IPS-18c (cell line): ENCODE results near the gene ADAMTSL1.

Source experiments
- H3K4me3 ChIP-seq: 2 replicates; pipeline ENCODE4 v1.7.0; 2013; ENCODE audit warnings: low read depth, mild to moderate bottlenecking, low read length, moderate library complexity; ENCODE audit not compliant: insufficient read depth
- H3K9me3 ChIP-seq: one replicate; pipeline ENCODE4 v1.6.1; 2013; ENCODE audit warnings: mild to moderate bottlenecking, low read length, moderate library complexity; ENCODE audit not compliant: control insufficient read depth, insufficient read depth

Gene ADAMTSL1

DNA sequence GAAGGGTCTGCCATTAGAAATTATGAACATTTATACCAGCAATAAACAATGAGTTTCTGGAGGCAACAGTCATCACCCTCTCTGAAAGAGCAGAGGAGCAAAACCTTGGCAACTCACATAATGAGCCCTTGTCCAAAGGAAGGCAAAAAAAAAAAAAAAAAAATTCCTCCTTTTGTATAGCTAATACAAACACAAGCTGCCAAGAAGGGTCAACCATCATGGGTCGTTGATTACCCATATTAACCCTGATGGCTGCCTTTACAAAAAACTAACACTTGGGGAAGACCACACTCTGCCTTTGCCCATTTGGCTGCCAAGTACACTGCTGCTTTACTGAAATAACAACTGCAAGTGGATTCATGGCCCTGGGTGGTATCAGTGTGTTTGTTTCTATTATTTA is 272.7 kb downstream of the ADAMTSL1 start:
- Histone ChIP-seq H3K4me3 (no peak overlapping the region), H3K9me3 (no peaks in the 10 kb centered on the region)

GRCh38 chr9:18747595-18747994 is 273.6 kb downstream of the ADAMTSL1 start:
- no peaks in the 10 kb centered on the region for H3K9me3 ChIP-seq
- no peak overlapping the region for H3K4me3 ChIP-seq

- Histone ChIP-seq H3K4me3 (no peak overlapping the region), H3K9me3 (no peaks in the 10 kb centered on the region)
These were observed 274.3 kb downstream of the ADAMTSL1 start for GRCh38 chr9:18748251-18748701.

DNA sequence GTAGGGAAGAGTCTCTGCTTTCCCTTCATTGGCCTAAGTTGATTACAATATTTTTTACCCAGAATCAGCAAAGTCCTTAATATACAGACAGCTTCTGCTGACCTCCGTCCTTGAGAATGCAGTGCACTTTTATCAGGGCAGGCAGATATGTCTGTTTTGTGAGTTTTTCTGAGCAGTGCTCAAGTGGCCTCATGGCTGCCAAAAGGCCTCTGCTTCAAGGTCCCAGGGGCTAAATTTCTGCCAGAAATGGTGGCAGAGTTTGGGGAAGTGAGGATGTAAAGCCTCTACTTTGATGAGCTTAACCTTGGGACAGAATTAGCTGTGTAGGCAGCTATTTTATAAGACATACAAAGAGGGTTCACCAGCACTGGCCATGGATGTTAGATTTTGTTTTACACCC is 275.8 kb downstream of the ADAMTSL1 start:
- Histone ChIP-seq H3K9me3 (no peaks in the 10 kb centered on the region), H3K4me3 (no peak overlapping the region)

DNA sequence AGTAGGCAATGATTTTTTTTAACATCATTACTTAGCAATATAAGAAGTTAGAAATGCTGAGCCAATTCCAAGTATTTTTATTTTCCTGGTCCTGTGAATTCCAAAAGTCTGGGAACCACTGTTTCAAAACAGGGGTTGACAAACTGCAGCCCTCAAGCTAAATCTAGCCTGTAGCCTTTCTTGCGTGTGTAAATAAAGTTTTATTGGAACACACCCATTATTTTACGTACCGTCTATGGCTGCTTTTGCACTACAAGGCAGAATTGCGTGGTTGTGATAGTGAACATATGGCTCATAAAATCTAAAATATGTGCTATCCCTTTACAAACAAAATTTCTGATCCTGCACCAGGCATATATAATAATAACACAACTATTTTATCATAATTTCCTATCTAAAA is 280.0 kb downstream of the ADAMTSL1 start:
- H3K4me3 ChIP-seq = no peak overlapping the region
- H3K9me3 ChIP-seq = no peaks in the 10 kb centered on the region

- Histone ChIP-seq H3K9me3 (no peaks in the 10 kb centered on the region), H3K4me3 (no peak overlapping the region)
These were observed 280.6 kb downstream of the ADAMTSL1 start for GRCh38 chr9:18754537-18754936.

DNA sequence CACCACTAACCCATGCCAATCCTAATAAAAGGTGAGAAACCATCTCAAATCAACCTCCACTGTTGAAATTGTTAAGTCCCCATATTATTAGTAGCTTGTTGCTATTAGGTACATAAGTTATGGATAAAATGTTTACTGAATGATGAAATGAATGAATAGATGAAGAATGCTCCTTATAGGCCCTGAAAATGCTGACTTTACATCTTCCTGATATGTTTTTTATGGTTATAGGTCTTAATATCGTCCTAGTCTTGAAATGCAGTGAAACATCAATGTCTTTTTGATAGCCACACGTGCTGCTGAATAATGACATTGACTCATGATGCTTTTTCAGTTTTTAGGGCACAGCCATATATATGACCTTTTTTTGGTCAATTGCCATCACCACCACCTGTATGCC is 281.3 kb downstream of the ADAMTSL1 start:
- Histone ChIP-seq H3K9me3 (no peaks in the 10 kb centered on the region), H3K4me3 (no peak overlapping the region)

DNA sequence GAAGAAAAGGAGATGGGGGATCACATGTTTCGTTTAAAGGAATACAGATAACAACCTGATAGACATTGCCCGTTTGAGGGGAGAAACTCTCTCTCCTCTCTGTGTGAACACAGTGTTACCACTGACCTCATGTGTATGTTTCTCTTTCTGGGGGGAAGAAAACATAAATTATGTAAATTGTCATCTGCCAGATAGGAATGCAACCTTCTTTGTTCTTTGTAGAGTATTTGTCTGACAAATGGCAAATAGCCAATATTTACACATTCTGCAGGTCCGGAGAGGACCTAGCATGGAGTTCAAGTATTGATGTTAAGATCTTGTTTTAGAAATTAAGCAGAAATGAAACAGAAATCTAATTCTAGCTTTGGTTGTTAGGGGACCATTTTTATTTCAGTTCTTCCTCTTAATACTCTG is 282.8 kb downstream of the ADAMTSL1 start:
- Histone ChIP-seq H3K9me3 (no peaks in the 10 kb centered on the region), H3K4me3 (no peak overlapping the region)

DNA sequence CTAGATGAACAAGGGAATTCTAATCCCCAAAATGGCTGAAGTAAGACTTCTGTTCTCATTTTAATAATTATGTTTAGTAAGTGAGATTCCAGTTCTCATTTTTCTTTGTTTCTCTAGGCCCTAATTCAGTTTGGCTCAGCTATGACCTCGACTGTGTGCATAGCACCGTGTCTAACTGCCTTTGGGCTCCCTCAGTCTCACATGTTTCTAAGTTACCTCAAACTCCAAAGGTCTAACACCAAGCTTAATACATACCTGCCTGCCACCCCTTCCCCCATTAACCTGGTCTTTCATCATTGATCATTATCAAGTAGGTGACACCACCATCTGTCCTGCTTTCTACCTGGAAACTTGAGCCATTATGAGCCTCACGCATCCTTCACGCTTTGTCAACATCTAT is 285.9 kb downstream of the ADAMTSL1 start:
- H3K4me3 ChIP-seq = no peak overlapping the region
- H3K9me3 ChIP-seq = no peaks in the 10 kb centered on the region

DNA sequence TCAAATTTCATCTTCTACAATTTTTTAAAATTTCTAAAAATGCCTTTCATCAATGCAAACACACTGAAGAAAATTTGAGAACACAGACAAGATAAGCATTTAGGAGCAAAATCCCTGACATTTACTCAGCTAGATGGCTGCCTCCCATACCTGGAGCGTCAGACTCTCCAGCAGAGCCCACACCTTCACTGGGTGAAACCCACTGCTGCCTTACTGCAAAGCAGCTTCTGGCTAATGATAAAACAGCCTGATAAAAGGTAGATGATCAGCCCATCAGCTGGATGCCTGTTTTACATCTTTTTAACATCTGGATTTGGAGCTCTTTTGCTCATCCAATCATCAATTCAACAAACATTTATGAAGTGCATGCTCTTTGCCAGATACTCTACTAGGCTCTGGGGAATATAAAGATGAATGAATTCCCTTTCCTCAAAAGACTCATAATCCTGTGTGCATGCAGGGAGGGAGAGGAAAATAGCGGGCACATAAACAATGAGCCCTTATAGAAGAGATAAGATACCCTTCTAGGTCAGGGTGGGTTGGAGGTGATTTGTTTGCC is 287.9 kb downstream of the ADAMTSL1 start:
- no peak overlapping the region for H3K4me3 ChIP-seq
- H3K9me3 ChIP-seq = no peaks in the 10 kb centered on the region

DNA sequence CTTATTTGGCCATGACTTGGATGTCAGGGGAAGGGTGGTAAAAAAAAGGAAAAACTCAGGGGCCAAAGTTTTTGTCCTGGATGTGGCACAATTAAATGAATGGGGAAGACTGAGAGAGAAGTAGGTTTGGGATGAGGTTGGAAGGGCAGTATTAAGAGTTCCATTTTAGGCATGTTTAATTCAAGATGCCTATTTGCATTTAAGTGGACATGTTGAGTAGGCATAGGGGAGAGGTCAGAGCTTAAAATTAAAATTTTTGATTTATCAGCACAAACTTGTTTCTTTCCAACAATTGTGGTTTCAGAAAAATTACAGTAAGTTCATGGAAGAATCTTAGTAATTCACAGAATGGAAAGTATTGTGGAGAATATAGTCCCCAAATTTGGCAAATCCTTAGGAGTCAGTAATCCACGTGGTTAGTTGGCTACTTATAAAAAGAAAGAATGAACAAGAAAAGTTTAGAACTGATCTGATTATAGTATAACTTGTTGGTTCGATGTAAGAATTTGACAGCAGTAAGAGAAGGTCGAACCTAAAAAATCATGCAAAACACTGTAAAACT is 293.1 kb downstream of the ADAMTSL1 start:
- Histone ChIP-seq H3K4me3 (no peak overlapping the region), H3K9me3 (no peaks in the 10 kb centered on the region)

- Histone ChIP-seq H3K4me3 (no peak overlapping the region), H3K9me3 (no peaks in the 10 kb centered on the region)
These were observed 295.1 kb downstream of the ADAMTSL1 start for GRCh38 chr9:18768951-18769622.

DNA sequence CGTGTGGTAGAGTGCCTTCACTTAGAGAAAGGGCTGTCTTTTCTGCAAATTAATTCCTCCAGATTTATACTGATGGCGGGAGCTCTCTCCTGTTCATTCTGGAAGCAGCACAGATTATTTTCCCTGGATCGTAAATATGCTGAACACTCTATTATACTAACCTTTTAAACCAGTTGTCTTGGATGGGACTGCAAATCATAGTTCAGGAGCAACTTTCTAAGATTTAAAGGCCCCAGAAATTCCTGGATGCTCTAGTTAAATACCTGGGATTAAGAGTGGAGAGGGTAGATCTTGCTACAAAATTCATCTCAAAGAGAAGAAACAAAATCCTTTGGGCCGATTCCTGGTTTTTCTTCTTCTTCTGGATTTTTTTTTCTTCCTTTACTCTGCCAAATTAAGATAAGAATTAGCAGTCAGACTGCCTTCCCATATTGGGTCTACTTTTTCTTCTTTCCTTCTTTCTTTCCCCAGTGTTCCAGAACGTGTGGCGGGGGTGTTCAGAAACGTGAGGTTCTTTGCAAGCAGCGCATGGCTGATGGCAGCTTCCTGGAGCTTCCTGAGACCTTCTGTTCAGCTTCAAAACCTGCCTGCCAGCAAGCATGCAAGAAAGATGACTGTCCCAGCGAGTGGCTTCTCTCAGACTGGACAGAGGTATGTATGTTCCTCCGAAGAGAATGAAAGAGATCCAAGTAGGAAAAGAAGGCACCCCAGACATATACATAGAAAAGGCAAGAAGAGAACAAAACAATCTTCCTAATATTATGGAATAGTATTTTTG is 296.4 kb downstream of the ADAMTSL1 start:
- Histone ChIP-seq H3K4me3 (no peak overlapping the region), H3K9me3 (no peaks in the 10 kb centered on the region)

- H3K9me3 ChIP-seq = no peaks in the 10 kb centered on the region
These were observed 297.1 kb downstream of the ADAMTSL1 start for GRCh38 chr9:18771011-18771410.

DNA sequence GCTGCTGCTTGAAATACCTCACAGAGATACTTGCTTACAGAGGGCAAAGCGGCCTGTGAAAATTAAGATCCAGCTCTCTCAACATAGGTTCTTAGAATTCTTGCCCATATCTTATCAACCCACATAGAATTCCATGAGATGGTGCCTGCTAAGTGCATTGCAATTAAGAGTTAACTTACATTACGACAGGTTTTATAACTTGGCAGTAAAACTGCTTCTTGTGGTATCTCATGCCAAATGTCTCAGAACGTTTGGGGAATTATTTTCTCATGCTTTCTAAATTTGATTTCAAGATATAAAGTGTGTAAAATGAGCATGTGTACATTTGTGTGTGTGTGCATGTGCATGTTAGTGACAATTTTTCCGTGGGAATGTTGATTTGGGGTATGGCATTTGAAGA is 297.8 kb downstream of the ADAMTSL1 start:
- Histone ChIP-seq H3K4me3 (no peak overlapping the region), H3K9me3 (no peaks in the 10 kb centered on the region)

More at GRCh38 chr9:18771011-18771410, 297.1 kb downstream of the ADAMTSL1 start:
- no peak overlapping the region for H3K4me3 ChIP-seq

DNA sequence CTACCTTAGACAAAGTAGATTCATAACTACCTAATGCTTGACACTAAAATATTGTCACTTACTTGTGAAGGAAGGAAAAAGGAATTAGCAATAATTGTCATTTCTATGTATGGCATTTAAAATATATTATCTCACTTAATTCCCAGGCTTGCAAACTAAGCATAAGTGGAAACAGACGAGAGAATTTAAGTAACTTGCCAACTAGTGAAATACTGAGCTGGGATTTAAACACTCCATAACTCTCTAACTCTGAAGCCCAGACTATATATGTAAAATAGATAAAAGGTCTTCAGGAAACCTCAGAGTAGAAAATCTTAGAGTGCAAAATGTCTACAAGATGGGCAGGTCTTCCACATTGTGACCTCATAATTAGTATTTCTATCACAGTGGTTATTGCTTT is 301.3 kb downstream of the ADAMTSL1 start:
- no peaks in the 10 kb centered on the region for H3K9me3 ChIP-seq
- no peak overlapping the region for H3K4me3 ChIP-seq

DNA sequence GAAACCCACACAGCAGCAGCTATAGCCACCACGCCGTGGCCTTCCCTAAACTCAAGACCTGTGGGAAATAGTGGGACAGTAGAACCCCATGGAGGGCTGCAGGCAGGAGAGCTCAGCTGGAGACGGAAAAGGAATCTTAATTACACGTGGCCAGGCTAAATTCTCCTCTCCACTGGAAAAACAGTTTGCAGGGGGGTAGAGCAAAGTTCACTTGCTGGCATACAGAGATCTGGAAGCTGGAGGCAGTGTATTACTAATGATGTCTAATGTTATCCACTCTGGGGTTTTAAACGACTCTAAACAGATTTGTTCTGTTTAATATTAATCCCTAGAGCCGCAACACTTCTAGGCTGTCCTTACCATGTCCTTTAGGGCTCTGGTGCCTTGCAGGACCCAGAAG is 302.0 kb downstream of the ADAMTSL1 start:
- H3K4me3 ChIP-seq = no peak overlapping the region
- H3K9me3 ChIP-seq = no peaks in the 10 kb centered on the region
